Kidney (tissue), 14 donors: ENCODE data around the gene PRRT4. TPM values are rescaled to one million over a fixed set of nuclear protein-coding genes. Genes with fewer than 3 reads are reported as not detected.

Experiments used
- DNase-seq, 5 donors: peaks; one replicate each; pipeline ENCODE4 v3.0.0-alpha.2; 2013 to 2020
- FAIRE-seq: peaks from 2 replicates; lab custom pipeline; 2012; peaks lifted over from hg19 to GRCh38; lab: Jason Lieb, UNC
- H3K27ac ChIP-seq, 2 donors: one replicate each; pipeline ENCODE4 v1.7.0; 2013; ENCODE audit warnings: low read depth in 2 of 2, low read length in 2 of 2, inconsistent platforms in 1 of 2
- H3K27me3 ChIP-seq: one replicate; pipeline ENCODE4 v1.7.1; 2013; ENCODE audit warnings: low read length, inconsistent platforms; ENCODE audit not compliant: control insufficient read depth, insufficient read depth
- H3K36me3 ChIP-seq, 3 donors: one replicate each; pipeline versions ENCODE4 v1.7.0 to v1.7.1; 2013; ENCODE audit warnings: low read length in 3 of 3, control low read depth in 1 of 3, inconsistent platforms in 1 of 3; ENCODE audit not compliant: insufficient read depth in 3 of 3, control insufficient read depth in 2 of 3
- H3K4me1 ChIP-seq, 3 donors: one replicate each; pipeline versions ENCODE4 v1.7.0 to v1.7.1; 2013; ENCODE audit warnings: low read length in 3 of 3, inconsistent platforms in 1 of 3, low read depth in 1 of 3; ENCODE audit not compliant: control insufficient read depth in 2 of 3, insufficient read depth in 2 of 3
- H3K4me3 ChIP-seq, 3 donors: one replicate each; pipeline versions ENCODE4 v1.7.0 to v1.8.1; 2013; ENCODE audit warnings: low read length in 3 of 3, control low read depth in 1 of 3, inconsistent platforms in 1 of 3
- H3K9ac ChIP-seq, 3 donors: one replicate each; pipeline versions ENCODE4 v1.7.0 to v1.7.1; 2013; ENCODE audit warnings: low read length in 3 of 3, control low read depth in 1 of 3, inconsistent platforms in 1 of 3
- H3K9me3 ChIP-seq, 3 donors: one replicate each; pipeline versions ENCODE4 v1.7.0 to v1.7.1; 2013; ENCODE audit warnings: low read length in 3 of 3, control low read depth in 1 of 3, inconsistent platforms in 1 of 3; ENCODE audit not compliant: control insufficient read depth in 2 of 3, insufficient read depth in 1 of 3
- CTCF ChIP-seq: IDR thresholded peaks from 3 replicates; pipeline ENCODE4 v1.5.1; 2012; ENCODE audit warnings: mild to moderate bottlenecking, moderate library complexity, borderline replicate concordance; ENCODE audit not compliant: insufficient read depth; ENCODE audit errors: extremely low read depth
- intact Hi-C: fragments of 100-400 bp; cut with DNase I; formaldehyde crosslinking; loops from one replicate; pipeline ENCODE4 v1.11.1; 2022
- polyA plus RNA-seq: library from polyadenylated mRNA; stranded (reverse); fragments of 350-450 nt; fragmentation: Illumina TruSeq; extraction: RNeasy Lipid Tissue Mini Kit (QIAGEN cat#74804); gene quantifications from one replicate; pipeline ENCODE4 v1.2.3, GENCODE V29; 2014; ENCODE audit warnings: low read depth, low replicate concordance; ENCODE audit not compliant: insufficient read depth
- total RNA-seq: library from RNA; stranded (reverse); fragmentation: NEBNext Ultra II Directional; extraction: Animal tissue kit (Norgen Biotek cat#: 25700); gene quantifications from one replicate; pipeline ENCODE4 v1.2.1, GENCODE V29; 2021
- donor health status: control.
- donor health status: control.
- donor health status: control.
- donor health status: control.
- donor health status: control.
- donor health status: DM: yes; HTN: yes; CAD: no.
- donor health status: Normal renal cell carcinoma (clear cell type).

Gene PRRT4
- total and polyA plus RNA-seq, 2 donors from 2014 or later, result not detected

GRCh38 chr7:128379900-128380479 lies 18.5 kb upstream of the PRRT4 start:
- FAIRE-seq (no peak), DNase-seq (peak in 1 of 5 donors; percentile 54)
- H3K27ac ChIP-seq, result no peak overlapping the region
- TF ChIP-seq CTCF, result no peak
- H3K27me3 ChIP-seq, result no peaks in the 10 kb centered on the region
- no peaks in the 10 kb centered on the region for H3K36me3 ChIP-seq
- no peak overlapping the region for H3K4me3 ChIP-seq
- H3K4me1 ChIP-seq, result no peaks in the 10 kb centered on the region
- no peaks in the 10 kb centered on the region for H3K9me3 ChIP-seq
- intact Hi-C loops, result no loop called here
- H3K9ac ChIP-seq, result no peak overlapping the region

- intact Hi-C loops, result no loop called here
- no peak for TF ChIP-seq CTCF
Observed at GRCh38 chr7:128378637-128379036, 17.1 kb upstream of the PRRT4 start.

GRCh38 chr7:128376077-128376476 lies 14.6 kb upstream of the PRRT4 start:
- DNase-seq (no peak), FAIRE-seq (no peak)
- H3K9me3 ChIP-seq, result no peaks in the 10 kb centered on the region
- H3K4me1 ChIP-seq, result no peaks in the 10 kb centered on the region
- no peaks in the 10 kb centered on the region for H3K27me3 ChIP-seq
- no peaks in the 10 kb centered on the region for H3K36me3 ChIP-seq
- no peak for TF ChIP-seq CTCF
- H3K27ac ChIP-seq, result no peak overlapping the region
- intact Hi-C loops, result no loop called here
- H3K4me3 ChIP-seq, result no peak overlapping the region
- no peak overlapping the region for H3K9ac ChIP-seq

More at GRCh38 chr7:128378637-128379036, 17.1 kb upstream of the PRRT4 start:
- Histone ChIP-seq H3K27ac (no peak overlapping the region), H3K36me3 (no peaks in the 10 kb centered on the region), H3K9ac (no peak overlapping the region), H3K9me3 (no peaks in the 10 kb centered on the region), H3K4me1 (no peaks in the 10 kb centered on the region), H3K4me3 (no peak overlapping the region), H3K27me3 (no peaks in the 10 kb centered on the region)
- DNase-seq, result no peak
- FAIRE-seq, result no peak

- Histone ChIP-seq H3K9me3 (no peaks in the 10 kb centered on the region), H3K27me3 (no peaks in the 10 kb centered on the region), H3K27ac (no peak overlapping the region), H3K4me3 (no peak overlapping the region), H3K9ac (no peak overlapping the region), H3K4me1 (no peaks in the 10 kb centered on the region), H3K36me3 (no peaks in the 10 kb centered on the region)
- no peak for DNase-seq
- no peak for FAIRE-seq
- intact Hi-C loops, result no loop called here
- no peak for TF ChIP-seq CTCF
Observed at GRCh38 chr7:128374041-128374440, 12.6 kb upstream of the PRRT4 start.
